Skeletal muscle cell (primary cell): Measurements from ENCODE around the gene ACOT7.

Experiments
- DNase-seq: peaks from one replicate; pipeline ENCODE4 v3.0.0-alpha.2; 2010; ENCODE audit warnings: low read depth
- H3K4me3 ChIP-seq: 2 replicates; pipeline ENCODE4 v1.5.1; 2011; ENCODE audit warnings: low read depth, mild to moderate bottlenecking, control low read depth, low read length, moderate library complexity

Gene ACOT7

GRCh38 chr1:6245869-6246496, 147.6 kb downstream of the ACOT7 start:
- H3K4me3 ChIP-seq, result peak overlapping the region; percentile 40
- DNase-seq, result no peak

- peak overlapping the region; percentile 40 for H3K4me3 ChIP-seq
- DNase-seq, result no peak
Measured at GRCh38 chr1:6245086-6245868, 148.3 kb downstream of the ACOT7 start.

- H3K4me3 ChIP-seq, result no peak overlapping the region
- DNase-seq, result no peak
Measured at GRCh38 chr1:6244401-6245049, 149.0 kb downstream of the ACOT7 start.

GRCh38 chr1:6243993-6244392, 149.6 kb downstream of the ACOT7 start, which contains the start of gene HES3:
HES3 (plus strand) TSS chr1:6244179; CDS start chr1:6244366, 187 bp downstream.
- no peak within 1 kb of the TSS for H3K4me3 ChIP-seq
- DNase-seq, result no peak

- H3K4me3 ChIP-seq, result no peak overlapping the region
- DNase-seq, result no peak
Measured at GRCh38 chr1:6243053-6243834, 150.3 kb downstream of the ACOT7 start.

GRCh38 chr1:6241887-6242740, 151.5 kb downstream of the ACOT7 start:
- no peak for DNase-seq
- peak overlapping the region; percentile 28 for H3K4me3 ChIP-seq

GRCh38 chr1:6241107-6241886, 152.3 kb downstream of the ACOT7 start:
- no peak for DNase-seq
- H3K4me3 ChIP-seq, result peak overlapping the region; percentile 28

GRCh38 chr1:6239950-6240768, 153.4 kb downstream of the ACOT7 start:
- H3K4me3 ChIP-seq, result no peak overlapping the region
- DNase-seq, result no peak

GRCh38 chr1:6239213-6239752, 154.3 kb downstream of the ACOT7 start:
- no peak for DNase-seq
- H3K4me3 ChIP-seq, result no peak overlapping the region

GRCh38 chr1:6237093-6237492, 156.5 kb downstream of the ACOT7 start:
- H3K4me3 ChIP-seq, result no peak overlapping the region
- no peak for DNase-seq

GRCh38 chr1:6235296-6235677, 158.3 kb downstream of the ACOT7 start:
- H3K4me3 ChIP-seq, result peak overlapping the region; percentile 78
- DNase-seq, result no peak

GRCh38 chr1:6234502-6235295, 158.9 kb downstream of the ACOT7 start:
- DNase-seq, result no peak
- peak overlapping the region; percentile 78 for H3K4me3 ChIP-seq

GRCh38 chr1:6233376-6233775, 160.2 kb downstream of the ACOT7 start:
- H3K4me3 ChIP-seq, result no peak overlapping the region
- DNase-seq, result no peak

GRCh38 chr1:6225651-6226050, 167.9 kb downstream of the ACOT7 start:
- no peak for DNase-seq
- H3K4me3 ChIP-seq, result no peak overlapping the region

- DNase-seq, result no peak
- H3K4me3 ChIP-seq, result no peak overlapping the region
Measured at GRCh38 chr1:6224718-6225117, 168.8 kb downstream of the ACOT7 start.

- no peak overlapping the region for H3K4me3 ChIP-seq
- no peak for DNase-seq
Measured at GRCh38 chr1:6223617-6224016, 169.9 kb downstream of the ACOT7 start.
